ENCODE results near the gene CEP63. TPM values are rescaled to one million over a fixed set of nuclear protein-coding genes. Genes with fewer than 3 reads are reported as not detected.
"Not testable (repeated sequence)": the region's sequence is repeated elsewhere in the genome, so short reads cannot be mapped to it uniquely, and the experiment has no call there.

Gene CEP63
- total RNA-seq, 2 experiments from 2014 or later: 13.2 to 15.1 TPM

DNA sequence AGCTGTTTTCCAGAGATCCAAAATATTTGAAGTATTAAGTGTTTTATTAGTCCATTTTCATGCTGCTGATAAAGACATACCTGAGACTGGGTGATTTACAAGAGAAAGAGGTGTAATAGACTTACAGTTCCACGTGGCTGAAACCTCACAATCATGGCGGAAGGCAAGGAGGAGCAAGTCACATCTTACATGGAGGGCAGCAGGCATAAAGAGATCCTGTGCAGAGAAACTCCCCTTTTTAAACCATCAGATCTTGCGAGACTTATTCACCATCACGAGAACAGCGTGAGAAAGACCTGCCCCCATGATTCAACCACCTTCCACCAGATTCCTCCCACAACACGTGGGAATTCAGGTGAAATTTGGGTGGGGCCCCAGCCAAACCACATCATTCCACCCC is 82.9 kb downstream of the CEP63 start:
- H3K4me1 Mint-ChIP-seq (ENCODE audit: low read depth): no peaks in the 10 kb centered on the region
- Histone ChIP-seq H3K27me3 (ENCODE audit: control insufficient read depth in 1 of 2, insufficient read depth in 2 of 2, low read length in 2 of 2) (no peaks in the 10 kb centered on the region), H3K4me3 (ENCODE audit: low read length) (no peak overlapping the region), H3K27ac (ENCODE audit: low read depth in 1 of 2, low read length in 2 of 2) (no peak overlapping the region), H3K4me1 (ENCODE audit: insufficient read depth, low read length) (no peaks in the 10 kb centered on the region), H3K9me3 (ENCODE audit: control insufficient read depth in 1 of 2, insufficient read depth in 1 of 2, low read length in 2 of 2) (peaks cover 12 to 22% of the 10 kb centered on the region in 2 experiments), H3K36me3 (ENCODE audit: insufficient read depth, low read length) (no peaks in the 10 kb centered on the region)
- peaks cover 15% of the 10 kb centered on the region for H3K36me3 Mint-ChIP-seq (ENCODE audit: low read depth)
- intact Hi-C loops (cut with DNase I, micrococcal nuclease): no loop called here
- ChIA-PET CTCF (no interaction called here), POLR2A (no interaction called here)
- ATAC-seq (ENCODE audit: poor library complexity): no peak
- H3K4me3 Mint-ChIP-seq: no peak overlapping the region
- no peaks in the 10 kb centered on the region for H3K27me3 Mint-ChIP-seq
- no peak overlapping the region for H3K27ac Mint-ChIP-seq
- H3K9me3 Mint-ChIP-seq: peaks cover 23% of the 10 kb centered on the region
- DNase-seq: no peak
- TF ChIP-seq, protein P1, sequence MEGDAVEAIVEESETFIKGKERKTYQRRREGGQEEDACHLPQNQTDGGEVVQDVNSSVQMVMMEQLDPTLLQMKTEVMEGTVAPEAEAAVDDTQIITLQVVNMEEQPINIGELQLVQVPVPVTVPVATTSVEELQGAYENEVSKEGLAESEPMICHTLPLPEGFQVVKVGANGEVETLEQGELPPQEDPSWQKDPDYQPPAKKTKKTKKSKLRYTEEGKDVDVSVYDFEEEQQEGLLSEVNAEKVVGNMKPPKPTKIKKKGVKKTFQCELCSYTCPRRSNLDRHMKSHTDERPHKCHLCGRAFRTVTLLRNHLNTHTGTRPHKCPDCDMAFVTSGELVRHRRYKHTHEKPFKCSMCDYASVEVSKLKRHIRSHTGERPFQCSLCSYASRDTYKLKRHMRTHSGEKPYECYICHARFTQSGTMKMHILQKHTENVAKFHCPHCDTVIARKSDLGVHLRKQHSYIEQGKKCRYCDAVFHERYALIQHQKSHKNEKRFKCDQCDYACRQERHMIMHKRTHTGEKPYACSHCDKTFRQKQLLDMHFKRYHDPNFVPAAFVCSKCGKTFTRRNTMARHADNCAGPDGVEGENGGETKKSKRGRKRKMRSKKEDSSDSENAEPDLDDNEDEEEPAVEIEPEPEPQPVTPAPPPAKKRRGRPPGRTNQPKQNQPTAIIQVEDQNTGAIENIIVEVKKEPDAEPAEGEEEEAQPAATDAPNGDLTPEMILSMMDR (IDR thresholded peaks at IDR 0.05): no peak

DNA sequence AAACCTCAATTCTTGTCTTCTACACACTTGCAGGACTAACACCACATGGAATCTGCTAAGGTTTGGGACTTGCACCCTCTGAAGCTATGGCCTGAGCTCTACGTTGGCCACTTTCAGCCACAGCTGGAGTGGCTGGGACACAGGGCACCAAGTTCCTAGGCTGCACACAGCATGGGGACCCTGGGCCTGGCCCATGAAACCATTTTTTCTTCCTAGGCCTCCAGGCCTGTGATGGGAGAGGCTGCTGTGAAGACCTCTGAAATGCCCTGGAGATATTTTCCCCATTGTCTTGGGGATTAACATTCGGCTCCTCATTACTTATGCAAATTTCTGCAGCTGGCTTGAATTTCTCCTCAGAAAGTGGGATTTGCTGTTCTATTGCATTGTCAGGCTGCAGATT is 84.0 kb downstream of the CEP63 start:
- intact Hi-C loops (cut with DNase I, micrococcal nuclease); H3K27ac Mint-ChIP-seq; H3K4me1 Mint-ChIP-seq (ENCODE audit: low read depth); H3K4me3 Mint-ChIP-seq; CTCF ChIA-PET; DNase-seq; POLR2A ChIA-PET; H3K4me3 ChIP-seq (ENCODE audit: low read length); H3K27me3 Mint-ChIP-seq; H3K27me3 ChIP-seq (ENCODE audit: control insufficient read depth in 1 of 2, insufficient read depth in 2 of 2, low read length in 2 of 2); ATAC-seq (ENCODE audit: poor library complexity); H3K4me1 ChIP-seq (ENCODE audit: insufficient read depth, low read length); H3K27ac ChIP-seq (ENCODE audit: low read depth in 1 of 2, low read length in 2 of 2); H3K36me3 ChIP-seq (ENCODE audit: insufficient read depth, low read length): not testable (repeated sequence)
- Mint-ChIP-seq H3K36me3 (ENCODE audit: low read depth) (peaks cover 19% of the 10 kb centered on the region), H3K9me3 (peaks cover 26% of the 10 kb centered on the region)
- H3K9me3 ChIP-seq (ENCODE audit: control insufficient read depth in 1 of 2, insufficient read depth in 1 of 2, low read length in 2 of 2): peaks cover 12 to 22% of the 10 kb centered on the region in 2 experiments

DNA sequence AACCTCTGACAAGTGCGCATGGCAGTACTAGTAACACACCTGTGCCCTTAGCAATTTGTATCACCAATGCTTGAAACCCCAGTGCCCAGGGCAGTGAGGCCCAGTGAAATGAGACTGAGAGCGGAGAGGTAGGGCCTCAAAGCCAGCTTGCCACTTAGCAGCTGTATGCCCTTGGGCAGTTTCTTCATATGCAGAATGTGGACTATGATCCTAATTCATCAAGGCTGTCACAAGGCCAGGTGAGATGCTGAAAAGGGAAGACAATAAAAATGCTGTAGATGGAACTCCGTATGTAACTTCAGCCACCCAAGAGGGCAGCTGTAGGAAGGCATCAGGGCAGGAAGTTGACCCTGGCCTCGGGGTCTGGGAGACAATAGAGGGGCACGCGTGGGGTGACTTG is 90.6 kb downstream of the CEP63 start:
- no peak overlapping the region for H3K4me3 ChIP-seq (ENCODE audit: low read length)
- ChIA-PET POLR2A (no interaction called here), CTCF (no interaction called here)
- TF ChIP-seq, protein P1 (IDR thresholded peaks at IDR 0.05): no peak
- Mint-ChIP-seq H3K9me3 (peaks cover 16% of the 10 kb centered on the region), H3K27me3 (no peaks in the 10 kb centered on the region), H3K4me1 (ENCODE audit: low read depth) (no peaks in the 10 kb centered on the region), H3K27ac (no peak overlapping the region), H3K36me3 (ENCODE audit: low read depth) (peaks cover 8% of the 10 kb centered on the region), H3K4me3 (no peak overlapping the region)
- no peak for ATAC-seq (ENCODE audit: poor library complexity)
- H3K27ac ChIP-seq (ENCODE audit: low read depth in 1 of 2, low read length in 2 of 2): no peak overlapping the region
- H3K36me3 ChIP-seq (ENCODE audit: insufficient read depth, low read length): no peaks in the 10 kb centered on the region
- intact Hi-C loops (cut with DNase I, micrococcal nuclease): no loop called here
- DNase-seq: no peak
- H3K9me3 ChIP-seq (ENCODE audit: control insufficient read depth in 1 of 2, insufficient read depth in 1 of 2, low read length in 2 of 2): peaks cover 0 to 1% of the 10 kb centered on the region in 2 experiments
- H3K4me1 ChIP-seq (ENCODE audit: insufficient read depth, low read length): no peaks in the 10 kb centered on the region
- no peaks in the 10 kb centered on the region for H3K27me3 ChIP-seq (ENCODE audit: control insufficient read depth in 1 of 2, insufficient read depth in 2 of 2, low read length in 2 of 2)

DNA sequence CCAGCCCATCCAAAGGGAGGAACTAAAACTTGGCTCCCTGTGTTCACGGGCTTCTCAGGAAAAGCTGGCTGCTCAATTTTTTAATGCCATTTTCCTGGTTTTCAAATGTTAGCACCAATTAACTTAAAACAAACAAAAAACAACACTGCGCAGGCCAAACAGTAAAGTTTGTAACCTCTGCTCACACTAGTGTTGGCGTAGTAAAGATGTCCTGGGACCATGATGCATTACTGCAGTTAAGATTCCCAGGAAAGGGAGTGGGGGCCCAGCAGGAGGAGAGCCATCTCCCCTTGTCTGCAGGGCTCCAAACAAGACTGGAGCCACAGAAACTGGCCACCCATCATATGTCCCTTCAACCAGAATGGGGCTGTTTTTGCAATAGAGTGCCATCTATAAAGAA is 91.0 kb downstream of the CEP63 start:
- H3K27ac Mint-ChIP-seq: no peak overlapping the region
- CTCF ChIA-PET: no interaction called here
- intact Hi-C loops (cut with DNase I, micrococcal nuclease): no loop called here
- Histone ChIP-seq H3K27ac (ENCODE audit: low read depth in 1 of 2, low read length in 2 of 2) (no peak overlapping the region), H3K9me3 (ENCODE audit: control insufficient read depth in 1 of 2, insufficient read depth in 1 of 2, low read length in 2 of 2) (peaks cover 0 to 3% of the 10 kb centered on the region in 2 experiments), H3K4me1 (ENCODE audit: insufficient read depth, low read length) (no peaks in the 10 kb centered on the region), H3K4me3 (ENCODE audit: low read length) (no peak overlapping the region), H3K36me3 (ENCODE audit: insufficient read depth, low read length) (no peaks in the 10 kb centered on the region), H3K27me3 (ENCODE audit: control insufficient read depth in 1 of 2, insufficient read depth in 2 of 2, low read length in 2 of 2) (no peaks in the 10 kb centered on the region)
- TF ChIP-seq, protein P1 (IDR thresholded peaks at IDR 0.05): no peak
- peaks cover 16% of the 10 kb centered on the region for H3K9me3 Mint-ChIP-seq
- H3K36me3 Mint-ChIP-seq (ENCODE audit: low read depth): peaks cover 8% of the 10 kb centered on the region
- POLR2A ChIA-PET: no interaction called here
- DNase-seq (no peak), ATAC-seq (ENCODE audit: poor library complexity) (no peak)
- H3K4me1 Mint-ChIP-seq (ENCODE audit: low read depth): no peaks in the 10 kb centered on the region
- H3K4me3 Mint-ChIP-seq: no peak overlapping the region
- no peaks in the 10 kb centered on the region for H3K27me3 Mint-ChIP-seq

All from CD4-positive, alpha-beta T cell (primary cell).